Sigmoid colon (tissue), 7 donors: Measurements from ENCODE around the gene FBXL22. TPM values are rescaled to one million over a fixed set of nuclear protein-coding genes. Genes with fewer than 3 reads are reported as not detected.

Experiments used
- DNase-seq: peaks from one replicate; pipeline ENCODE4 v3.0.0-alpha.2; 2019
- H3K27ac ChIP-seq, 4 donors: fragments of 200-600 bp; sonication (generic); one replicate each; pipeline ENCODE4 v1.5.1; 2016 to 2019; ENCODE audit warnings: mild to moderate bottlenecking in 1 of 4
- H3K27me3 ChIP-seq, 3 donors: fragments of 200-600 bp; sonication (generic); one replicate each; pipeline ENCODE4 v1.5.1; 2019; ENCODE audit warnings: mild to moderate bottlenecking in 1 of 3
- H3K36me3 ChIP-seq, 4 donors: fragments of 200-600 bp; sonication (generic); one replicate each; pipeline ENCODE4 v1.5.1; 2016 to 2019
- H3K4me1 ChIP-seq, 4 donors: fragments of 200-600 bp; sonication (generic); one replicate each; pipeline ENCODE4 v1.5.1; 2017 to 2019
- H3K4me3 ChIP-seq, 4 donors: fragments of 200-600 bp; sonication (generic); one replicate each; pipeline ENCODE4 v1.5.1; 2017 to 2019; ENCODE audit warnings: mild to moderate bottlenecking in 2 of 4, moderate library complexity in 1 of 4
- H3K9me3 ChIP-seq, 4 donors: fragments of 200-600 bp in 3 of 4; sonication (generic) in 3 of 4; one replicate each; pipeline versions ENCODE4 v1.5.1 to v1.6.1; 2013 to 2019
- EP300 ChIP-seq, 4 donors: sonication (generic); formaldehyde crosslinking; IDR thresholded peaks; one replicate each; pipeline ENCODE4 v1.6.1; 2017; ENCODE audit warnings: antibody characterized with exemption in 4 of 4
- POLR2A ChIP-seq, 2 donors: fragments of 450-650 bp; IDR thresholded peaks; one replicate each; pipeline ENCODE4 v1.6.1; 2016; ENCODE audit warnings: antibody characterized with exemption in 2 of 2, mild to moderate bottlenecking in 2 of 2, moderate library complexity in 2 of 2
- POLR2AphosphoS5 ChIP-seq, 4 donors: sonication (generic); formaldehyde crosslinking; IDR thresholded peaks; one replicate each; pipeline ENCODE4 v1.6.1; 2017; ENCODE audit warnings: antibody characterized with exemption in 4 of 4
- WGBS, 2 donors: extraction: QIAGEN DNeasy Blood & Tissue Kit; methylation state at CpG; one replicate each; pipeline ENCODE4 v1.1.7; 2013; 5-methylcytosine and 5-hydroxymethylcytosine counted together
- intact Hi-C: fragments of 100-400 bp; cut with DNase I; formaldehyde crosslinking; loops from one replicate; pipeline ENCODE4 v1.15.1; 2023
- polyA plus RNA-seq, 3 donors: library from polyadenylated mRNA; stranded (reverse); fragments of 200-250 nt; gene quantifications; one replicate each; pipeline ENCODE4 v1.2.3, GENCODE V29; 2013
- total RNA-seq, 4 donors: library from RNA; depleted of rRNA; stranded (reverse); fragments of >200 nt; gene quantifications; one replicate each; pipeline ENCODE4 v1.1.0, GENCODE V29; 2016
- TF ChIP-seq, protein P1 (sequence below), 4 experiments: fragments of 450-650 bp in 3 of 4; fragments of 200-600 bp in 1 of 4; IDR thresholded peaks; one replicate each; pipeline ENCODE4 v1.5.1; 2016 to 2019; ENCODE audit warnings: antibody characterized with exemption in 4 of 4, mild to moderate bottlenecking in 3 of 4, moderate library complexity in 2 of 4
- donor health status: healthy with polysubstance abuse.
- donor health status: Bipolar disorder and iron deficiency.
- donor health status: healthy.

FBXL22 gene
- total and polyA plus RNA-seq, 7 donors, result 0.69 to 150 (median 46.7) TPM

- Histone ChIP-seq H3K36me3 (peaks cover 0 to 63% (median 7%) of the 10 kb centered on the region in 4 donors), H3K27me3 (no peaks in the 10 kb centered on the region), H3K9me3 (no peaks in the 10 kb centered on the region), H3K4me1 (peaks cover 0 to 10% (median under 1%) of the 10 kb centered on the region in 4 donors), H3K27ac (no peak overlapping the region), H3K4me3 (no peak overlapping the region)
- intact Hi-C loops, result no loop called here
- no peak for DNase-seq
- TF ChIP-seq POLR2AphosphoS5 (IDR thresholded peaks at IDR 0.05) (no peak), EP300 (IDR thresholded peaks at IDR 0.05) (no peak), POLR2A (IDR thresholded peaks at IDR 0.05) (no peak)
- TF ChIP-seq, protein P1, sequence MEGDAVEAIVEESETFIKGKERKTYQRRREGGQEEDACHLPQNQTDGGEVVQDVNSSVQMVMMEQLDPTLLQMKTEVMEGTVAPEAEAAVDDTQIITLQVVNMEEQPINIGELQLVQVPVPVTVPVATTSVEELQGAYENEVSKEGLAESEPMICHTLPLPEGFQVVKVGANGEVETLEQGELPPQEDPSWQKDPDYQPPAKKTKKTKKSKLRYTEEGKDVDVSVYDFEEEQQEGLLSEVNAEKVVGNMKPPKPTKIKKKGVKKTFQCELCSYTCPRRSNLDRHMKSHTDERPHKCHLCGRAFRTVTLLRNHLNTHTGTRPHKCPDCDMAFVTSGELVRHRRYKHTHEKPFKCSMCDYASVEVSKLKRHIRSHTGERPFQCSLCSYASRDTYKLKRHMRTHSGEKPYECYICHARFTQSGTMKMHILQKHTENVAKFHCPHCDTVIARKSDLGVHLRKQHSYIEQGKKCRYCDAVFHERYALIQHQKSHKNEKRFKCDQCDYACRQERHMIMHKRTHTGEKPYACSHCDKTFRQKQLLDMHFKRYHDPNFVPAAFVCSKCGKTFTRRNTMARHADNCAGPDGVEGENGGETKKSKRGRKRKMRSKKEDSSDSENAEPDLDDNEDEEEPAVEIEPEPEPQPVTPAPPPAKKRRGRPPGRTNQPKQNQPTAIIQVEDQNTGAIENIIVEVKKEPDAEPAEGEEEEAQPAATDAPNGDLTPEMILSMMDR (IDR thresholded peaks at IDR 0.05), result no peak
These were observed 23.7 kb upstream of the FBXL22 start for GRCh38 chr15:63573533-63573932.

DNA sequence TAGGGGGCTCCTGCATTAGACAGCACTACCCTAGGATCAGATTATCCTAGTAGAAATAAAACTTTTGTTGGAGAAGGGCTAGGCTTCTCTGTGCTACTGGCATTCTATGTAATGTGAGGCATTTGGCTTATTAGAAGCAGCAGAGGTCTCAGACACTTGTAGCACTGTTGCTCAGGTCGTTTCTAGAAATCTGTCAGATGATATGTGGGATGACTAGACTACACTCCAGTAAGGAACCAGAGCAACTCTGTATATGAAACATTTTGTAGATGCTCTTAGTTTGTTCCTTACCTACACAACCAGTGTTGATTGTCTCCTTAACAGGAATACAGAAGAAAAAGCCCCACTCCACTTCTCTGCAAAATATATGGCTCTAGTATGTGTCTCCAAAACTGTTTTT is 21.9 kb upstream of the FBXL22 start:
- intact Hi-C loops, result no loop called here
- TF ChIP-seq EP300 (IDR thresholded peaks at IDR 0.05), result no peak
- TF ChIP-seq POLR2AphosphoS5 (IDR thresholded peaks at IDR 0.05), result no peak
- TF ChIP-seq POLR2A (IDR thresholded peaks at IDR 0.05), result no peak
- TF ChIP-seq, protein P1 (IDR thresholded peaks at IDR 0.05), result no peak
- WGBS, 2 donors, result 52 to 70% methylated on average over 1 of the region's 1 CpG

GRCh38 chr15:63576441-63576840 is 20.7 kb upstream of the FBXL22 start:
- no peaks in the 10 kb centered on the region for H3K9me3 ChIP-seq
- no peak overlapping the region for H3K4me3 ChIP-seq
- H3K4me1 ChIP-seq, result peaks cover 0 to 17% (median 3%) of the 10 kb centered on the region in 4 donors
- peaks cover 0 to 45% (median 3%) of the 10 kb centered on the region in 4 donors for H3K36me3 ChIP-seq
- no peaks in the 10 kb centered on the region for H3K27me3 ChIP-seq
- no peak overlapping the region for H3K27ac ChIP-seq
- no peak for DNase-seq
- 85 to 87% methylated on average over 6 of the region's 6 CpGs for WGBS, 2 donors
- TF ChIP-seq POLR2AphosphoS5 (IDR thresholded peaks at IDR 0.05) (no peak), POLR2A (IDR thresholded peaks at IDR 0.05) (no peak), EP300 (IDR thresholded peaks at IDR 0.05) (no peak)
- TF ChIP-seq, protein P1 (IDR thresholded peaks at IDR 0.05), result no peak
- intact Hi-C loops, result no loop called here

More for the DNA sequence above, 21.9 kb upstream of the FBXL22 start:
- Histone ChIP-seq H3K27ac (no peak overlapping the region), H3K4me3 (no peak overlapping the region), H3K27me3 (no peaks in the 10 kb centered on the region), H3K4me1 (peaks cover 0 to 17% (median 3%) of the 10 kb centered on the region in 4 donors), H3K36me3 (peaks cover 0 to 56% (median 4%) of the 10 kb centered on the region in 4 donors), H3K9me3 (no peaks in the 10 kb centered on the region)
- no peak for DNase-seq

DNA sequence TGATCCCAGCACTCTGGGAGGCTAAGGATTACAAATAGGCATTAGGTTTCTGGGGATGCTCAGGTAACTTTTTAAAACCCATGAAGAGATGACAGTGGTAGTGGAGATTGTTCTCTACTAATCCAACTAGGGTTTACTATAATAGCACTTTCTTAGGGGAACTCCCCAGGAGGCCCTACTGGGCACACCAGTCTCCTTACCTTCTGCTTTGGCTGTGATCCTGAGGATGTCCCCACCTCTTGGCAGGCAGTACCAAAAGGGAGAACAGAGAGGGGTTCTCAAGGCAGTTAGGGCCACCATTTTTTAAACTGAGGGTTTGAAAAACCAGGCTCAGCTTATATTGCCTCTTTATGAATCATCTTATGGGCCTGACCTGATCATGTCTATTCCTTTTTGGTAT is 15.0 kb upstream of the FBXL22 start:
- Histone ChIP-seq H3K27ac (peak overlapping the region in 1 of 4 donors; percentile 31), H3K9me3 (no peaks in the 10 kb centered on the region), H3K4me3 (no peak overlapping the region), H3K4me1 (peaks cover 0 to 16% (median 12%) of the 10 kb centered on the region in 4 donors), H3K27me3 (no peaks in the 10 kb centered on the region), H3K36me3 (peaks cover 0 to 6% (median 0%) of the 10 kb centered on the region in 4 donors)
- no peak for DNase-seq
- no peak for TF ChIP-seq POLR2A (IDR thresholded peaks at IDR 0.05)
- TF ChIP-seq, protein P1 (IDR thresholded peaks at IDR 0.05), result no peak
- TF ChIP-seq POLR2AphosphoS5 (IDR thresholded peaks at IDR 0.05), result no peak
- TF ChIP-seq EP300 (IDR thresholded peaks at IDR 0.05), result no peak
- intact Hi-C loops, result no loop called here
